HG02610 (cell line): ENCODE measurements around the gene NEFH.
"Not testable (repeated sequence)": the region's sequence is repeated elsewhere in the genome, so short reads cannot be mapped to it uniquely, and the experiment has no call there.

Experiments
- ATAC-seq: cut with Tn5 transposase; IDR thresholded peaks from one replicate; pipeline ENCODE4 v1.9.1; 2021; ENCODE audit warnings: mild to moderate bottlenecking, moderate library complexity; ENCODE audit not compliant: unreplicated experiment

Gene NEFH

GRCh38 chr22:29463629-29464028 is 16.4 kb upstream of the NEFH start:
- no peak for ATAC-seq

- no peak for ATAC-seq
These were observed 15.4 kb upstream of the NEFH start for GRCh38 chr22:29464581-29464980.

GRCh38 chr22:29469755-29470154 is 10.3 kb upstream of the NEFH start:
- no peak for ATAC-seq

GRCh38 chr22:29470159-29470855 is 9.7 kb upstream of the NEFH start:
- no peak for ATAC-seq

GRCh38 chr22:29473001-29473400 is 7.0 kb upstream of the NEFH start:
- ATAC-seq, result no peak

- ATAC-seq, result peak; percentile 70
These were observed 4.5 kb upstream of the NEFH start for GRCh38 chr22:29475550-29475949.

- ATAC-seq, result no peak
These were observed 3.9 kb upstream of the NEFH start for GRCh38 chr22:29476116-29476515.

- no peak for ATAC-seq
These were observed 2.2 kb upstream of the NEFH start for GRCh38 chr22:29477723-29478318.

- no peak for ATAC-seq
These were observed 1.4 kb upstream of the NEFH start for GRCh38 chr22:29478326-29479276.

- no peak for ATAC-seq
These were observed 169 bp downstream of the NEFH start for GRCh38 chr22:29480262-29480511.

GRCh38 chr22:29480512-29481264 is 670 bp downstream of the NEFH start:
- ATAC-seq, result no peak

GRCh38 chr22:29481265-29482000 is 1.4 kb downstream of the NEFH start:
- no peak for ATAC-seq

GRCh38 chr22:29482253-29482652 is 2.2 kb downstream of the NEFH start:
- no peak for ATAC-seq

GRCh38 chr22:29482726-29483125 is 2.7 kb downstream of the NEFH start:
- no peak for ATAC-seq

GRCh38 chr22:29483254-29483653 is 3.2 kb downstream of the NEFH start:
- ATAC-seq, result no peak

GRCh38 chr22:29484642-29485041 is 4.6 kb downstream of the NEFH start:
- no peak for ATAC-seq

GRCh38 chr22:29485448-29485847 is 5.4 kb downstream of the NEFH start:
- ATAC-seq, result no peak

- no peak for ATAC-seq
These were observed 7.5 kb downstream of the NEFH start for GRCh38 chr22:29487426-29487986.

- not testable (repeated sequence) for ATAC-seq
These were observed 9.2 kb downstream of the NEFH start for GRCh38 chr22:29489127-29489780.

GRCh38 chr22:29491012-29491411 is 11.0 kb downstream of the NEFH start:
- no peak for ATAC-seq
